H9 (cell line): Measurements from ENCODE around the gene PAQR4. TPM values are rescaled to one million over a fixed set of nuclear protein-coding genes. Genes with fewer than 3 reads are reported as not detected.

Experiments
- DNase-seq: peaks from one replicate; pipeline ENCODE4 v3.0.0-alpha.2; 2017
- H2AFZ ChIP-seq: one replicate; pipeline ENCODE4 v1.6.1; 2013; ENCODE audit warnings: mild to moderate bottlenecking, low read length, control low read depth, moderate library complexity
- H2AK5ac ChIP-seq: 2 replicates; pipeline ENCODE4 v1.6.1; 2013; ENCODE audit warnings: low read length, control low read depth, mixed read lengths; ENCODE audit not compliant: insufficient read length
- H2BK120ac ChIP-seq: one replicate; pipeline ENCODE4 v1.6.1; 2013; ENCODE audit warnings: low read depth, mild to moderate bottlenecking, low read length, control low read depth, inconsistent platforms; ENCODE audit not compliant: poor library complexity, severe bottlenecking
- H2BK12ac ChIP-seq: 2 replicates; pipeline ENCODE4 v1.6.1; 2013; ENCODE audit warnings: low read length, control low read depth, mixed read lengths, low read depth; ENCODE audit not compliant: insufficient read length
- H2BK15ac ChIP-seq: 2 replicates; pipeline ENCODE4 v1.6.1; 2013; ENCODE audit warnings: low read depth, low read length, control low read depth
- H2BK20ac ChIP-seq: one replicate; pipeline ENCODE4 v1.6.1; 2013; ENCODE audit warnings: low read depth, mild to moderate bottlenecking, low read length, control low read depth, inconsistent platforms; ENCODE audit not compliant: poor library complexity, severe bottlenecking
- H2BK5ac ChIP-seq: 2 replicates; pipeline ENCODE4 v1.6.1; 2013; ENCODE audit warnings: low read length, control low read depth, mixed read lengths; ENCODE audit not compliant: insufficient read length
- H3K14ac ChIP-seq: 2 replicates; pipeline ENCODE4 v1.6.1; 2013; ENCODE audit warnings: low read length, control low read depth; ENCODE audit not compliant: insufficient read depth
- H3K18ac ChIP-seq: 2 replicates; pipeline ENCODE4 v1.6.1; 2013; ENCODE audit warnings: low read depth, mild to moderate bottlenecking, mixed read lengths, low read length, control low read depth; ENCODE audit not compliant: insufficient read length
- H3K23ac ChIP-seq: 2 replicates; pipeline ENCODE4 v1.6.1; 2013; ENCODE audit warnings: low read length, control low read depth, mixed read lengths, low read depth; ENCODE audit not compliant: insufficient read length
- H3K23me2 ChIP-seq: 2 replicates; pipeline ENCODE4 v1.6.1; 2013; ENCODE audit warnings: low read depth, mild to moderate bottlenecking, mixed read lengths, low read length, control low read depth; ENCODE audit not compliant: insufficient read length, poor library complexity, severe bottlenecking
- H3K27ac ChIP-seq: 2 replicates; pipeline ENCODE4 v1.5.1; 2013; ENCODE audit warnings: low read length, control low read depth, mixed read lengths, low read depth; ENCODE audit not compliant: insufficient read length
- H3K27me3 ChIP-seq: 2 replicates; pipeline ENCODE4 v1.6.1; 2013; ENCODE audit warnings: low read length, control low read depth, inconsistent platforms; ENCODE audit not compliant: insufficient read depth
- H3K4ac ChIP-seq: 2 replicates; pipeline ENCODE4 v1.6.1; 2013; ENCODE audit warnings: low read depth, mild to moderate bottlenecking, control low read depth, inconsistent platforms, low read length, moderate library complexity
- H3K4me1 ChIP-seq: 2 replicates; pipeline ENCODE4 v1.6.1; 2013; ENCODE audit warnings: low read length, control low read depth, inconsistent platforms; ENCODE audit not compliant: insufficient read depth
- H3K4me2 ChIP-seq: 2 replicates; pipeline ENCODE4 v1.6.1; 2013; ENCODE audit warnings: low read length, control low read depth, mixed read lengths; ENCODE audit not compliant: insufficient read length, insufficient read depth
- H3K56ac ChIP-seq: 2 replicates; pipeline ENCODE4 v1.6.1; 2013; ENCODE audit warnings: low read depth, mild to moderate bottlenecking, mixed read lengths, low read length, control low read depth; ENCODE audit not compliant: insufficient read length
- H3K79me1 ChIP-seq: 2 replicates; pipeline ENCODE4 v1.6.1; 2013; ENCODE audit warnings: low read depth, mild to moderate bottlenecking, moderate library complexity, low read length, control low read depth, inconsistent platforms; ENCODE audit not compliant: insufficient read depth, poor library complexity, severe bottlenecking
- H3K79me2 ChIP-seq: 2 replicates; pipeline ENCODE4 v1.6.1; 2013; ENCODE audit warnings: low read length, control low read depth, inconsistent platforms; ENCODE audit not compliant: insufficient read depth
- H3K9ac ChIP-seq: 2 replicates; pipeline ENCODE4 v1.6.1; 2013; ENCODE audit warnings: low read length, control low read depth, mixed read lengths; ENCODE audit not compliant: insufficient read length; ENCODE audit errors: extremely low read depth
- H3K9me3 ChIP-seq: one replicate; pipeline ENCODE4 v1.6.1; 2013; ENCODE audit warnings: low read depth, low read length, inconsistent platforms; ENCODE audit not compliant: control insufficient read depth
- H3T11ph ChIP-seq: one replicate; pipeline ENCODE4 v1.6.1; 2013; ENCODE audit warnings: mild to moderate bottlenecking, low read length, control low read depth, inconsistent platforms
- H4K20me1 ChIP-seq: one replicate; pipeline ENCODE4 v1.6.1; 2013; ENCODE audit not compliant: control insufficient read depth, insufficient read length, insufficient read depth
- H4K5ac ChIP-seq: 2 replicates; pipeline ENCODE4 v1.6.1; 2013; ENCODE audit warnings: low read depth, mild to moderate bottlenecking, mixed read lengths, low read length, control low read depth; ENCODE audit not compliant: insufficient read length
- H4K8ac ChIP-seq: replicated peaks from 2 replicates; pipeline ENCODE4 v1.6.1; 2013; ENCODE audit warnings: low read length, control low read depth, mixed read lengths, low read depth; ENCODE audit not compliant: insufficient read length
- H4K91ac ChIP-seq: 2 replicates; pipeline ENCODE4 v1.6.1; 2013; ENCODE audit warnings: low read depth, mild to moderate bottlenecking, moderate library complexity, mixed read lengths, low read length, control low read depth; ENCODE audit not compliant: insufficient read length
- H3K27ac Mint-ChIP-seq, 3 experiments: 2 replicates in 2 of 3; 3 replicates in 1 of 3; pipeline ENCODE4 v1.8.0; 2020 to 2021; ENCODE audit warnings: mixed read lengths in 3 of 3, mild to moderate bottlenecking in 1 of 3, moderate library complexity in 1 of 3
- H3K27me3 Mint-ChIP-seq: 2 replicates; pipeline ENCODE4 v1.8.0; 2021; ENCODE audit warnings: low read depth, mild to moderate bottlenecking, moderate library complexity, mixed read lengths
- H3K36me3 Mint-ChIP-seq, 3 experiments: 2 replicates in 2 of 3; 3 replicates in 1 of 3; pipeline ENCODE4 v1.8.0; 2020 to 2021; ENCODE audit warnings: low read depth in 3 of 3, mixed read lengths in 3 of 3; ENCODE audit not compliant: insufficient read depth in 1 of 3
- H3K4me1 Mint-ChIP-seq, 2 experiments: 2 replicates each; pipeline ENCODE4 v1.8.0; 2020; ENCODE audit warnings: mixed read lengths in 2 of 2
- H3K4me3 Mint-ChIP-seq, 2 experiments: 2 replicates in 1 of 2; 3 replicates in 1 of 2; pipeline ENCODE4 v1.8.0; 2020 to 2021; ENCODE audit warnings: mild to moderate bottlenecking in 2 of 2, mixed read lengths in 2 of 2, moderate library complexity in 1 of 2
- H3K9me3 Mint-ChIP-seq, 2 experiments: 2 replicates in 1 of 2; 3 replicates in 1 of 2; pipeline ENCODE4 v1.8.0; 2020; ENCODE audit warnings: mild to moderate bottlenecking in 2 of 2, mixed read lengths in 2 of 2, moderate library complexity in 1 of 2
- CTCF ChIP-seq: fragments of 200-600 bp; sonication (generic); conservative IDR thresholded peaks from 3 replicates; pipeline ENCODE4 v1.8.0; 2021; ENCODE audit warnings: antibody characterized with exemption, mild to moderate bottlenecking
- WGBS: extraction: QIAGEN DNeasy Blood & Tissue Kit; methylation state at CpG from one replicate; pipeline ENCODE4 v1.1.7; 2013; ENCODE audit warnings: missing lambda C conversion rate, low lambda C conversion rate, mixed read lengths; ENCODE audit not compliant: insufficient read length; ENCODE audit errors: extremely low coverage; 5-methylcytosine and 5-hydroxymethylcytosine counted together
- total RNA-seq: library from RNA; stranded (reverse); gene quantifications from 2 replicates; pipeline ENCODE4 v1.2.1, GENCODE V29; 2021

Gene PAQR4
- total RNA-seq, 1 experiment from 2014 or later = 32.1 TPM

- no peak overlapping the region for H3K14ac ChIP-seq
- H2AK5ac ChIP-seq = no peak overlapping the region
- no peak overlapping the region for H3K27ac ChIP-seq
- H3K4me2 ChIP-seq = no peak overlapping the region
- WGBS = no CpG with 5 or more reads among the region's 24 CpGs
- no peak overlapping the region for H3K56ac ChIP-seq
- DNase-seq = no peak
- no peak overlapping the region for H3K27ac Mint-ChIP-seq
- no peaks in the 10 kb centered on the region for H3K27me3 Mint-ChIP-seq
- H3K79me2 ChIP-seq = no peaks in the 10 kb centered on the region
- no peak overlapping the region for H4K8ac ChIP-seq
- H3K27me3 ChIP-seq = no peaks in the 10 kb centered on the region
- H3K4me3 Mint-ChIP-seq = no peak overlapping the region
- no peak overlapping the region for H4K5ac ChIP-seq
- H3K36me3 Mint-ChIP-seq = peaks cover 10 to 26% (median 22%) of the 10 kb centered on the region in 3 experiments
- H3K4ac ChIP-seq = no peak overlapping the region
- no peaks in the 10 kb centered on the region for H3K4me1 ChIP-seq
- H3K23ac ChIP-seq = no peak overlapping the region
- no peaks in the 10 kb centered on the region for H3K9me3 Mint-ChIP-seq
- H2BK5ac ChIP-seq = no peak overlapping the region
- no peaks in the 10 kb centered on the region for H3K23me2 ChIP-seq
- no peak overlapping the region for H4K91ac ChIP-seq
- no peak overlapping the region for H2BK15ac ChIP-seq
- H2BK12ac ChIP-seq = no peak overlapping the region
- H3K4me1 Mint-ChIP-seq = no peaks in the 10 kb centered on the region
- no peak overlapping the region for H2BK120ac ChIP-seq
- H2AFZ ChIP-seq = no peak overlapping the region
- H3K9me3 ChIP-seq = no peaks in the 10 kb centered on the region
- H3K79me1 ChIP-seq = no peaks in the 10 kb centered on the region
- H3K9ac ChIP-seq = no peak overlapping the region
- TF ChIP-seq CTCF = no peak
- no peak overlapping the region for H3K18ac ChIP-seq
- H2BK20ac ChIP-seq = no peak overlapping the region
- no peak overlapping the region for H3T11ph ChIP-seq
- no peaks in the 10 kb centered on the region for H4K20me1 ChIP-seq
Observed at GRCh38 chr16:2937170-2937569, 32.0 kb upstream of the PAQR4 start.
